Measurements from ENCODE around the gene SLC22A7.

GRCh38 chr6:43271103-43271815 lies 26.8 kb upstream of the SLC22A7 start:
- TF ChIP-seq, protein P1, sequence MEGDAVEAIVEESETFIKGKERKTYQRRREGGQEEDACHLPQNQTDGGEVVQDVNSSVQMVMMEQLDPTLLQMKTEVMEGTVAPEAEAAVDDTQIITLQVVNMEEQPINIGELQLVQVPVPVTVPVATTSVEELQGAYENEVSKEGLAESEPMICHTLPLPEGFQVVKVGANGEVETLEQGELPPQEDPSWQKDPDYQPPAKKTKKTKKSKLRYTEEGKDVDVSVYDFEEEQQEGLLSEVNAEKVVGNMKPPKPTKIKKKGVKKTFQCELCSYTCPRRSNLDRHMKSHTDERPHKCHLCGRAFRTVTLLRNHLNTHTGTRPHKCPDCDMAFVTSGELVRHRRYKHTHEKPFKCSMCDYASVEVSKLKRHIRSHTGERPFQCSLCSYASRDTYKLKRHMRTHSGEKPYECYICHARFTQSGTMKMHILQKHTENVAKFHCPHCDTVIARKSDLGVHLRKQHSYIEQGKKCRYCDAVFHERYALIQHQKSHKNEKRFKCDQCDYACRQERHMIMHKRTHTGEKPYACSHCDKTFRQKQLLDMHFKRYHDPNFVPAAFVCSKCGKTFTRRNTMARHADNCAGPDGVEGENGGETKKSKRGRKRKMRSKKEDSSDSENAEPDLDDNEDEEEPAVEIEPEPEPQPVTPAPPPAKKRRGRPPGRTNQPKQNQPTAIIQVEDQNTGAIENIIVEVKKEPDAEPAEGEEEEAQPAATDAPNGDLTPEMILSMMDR (IDR thresholded peaks at IDR 0.05; ENCODE audit: poor library complexity, severe bottlenecking), result no peak
- TF ChIP-seq TAF1 (IDR thresholded peaks at IDR 0.05; ENCODE audit: low read depth), result no peak
- TF ChIP-seq RAD21 (conservative IDR thresholded peaks at IDR 0.05), result no peak

Measured in neural cell (in vitro differentiated cells).